ENCODE data around the gene RPL32.
A peak's percentile ranks its signal among the peaks of the same experiment; 100 is the strongest.

Gene RPL32

GRCh38 chr3:12830785-12831156 is 10.6 kb downstream of the RPL32 start:
- no peak for DNase-seq

DNA sequence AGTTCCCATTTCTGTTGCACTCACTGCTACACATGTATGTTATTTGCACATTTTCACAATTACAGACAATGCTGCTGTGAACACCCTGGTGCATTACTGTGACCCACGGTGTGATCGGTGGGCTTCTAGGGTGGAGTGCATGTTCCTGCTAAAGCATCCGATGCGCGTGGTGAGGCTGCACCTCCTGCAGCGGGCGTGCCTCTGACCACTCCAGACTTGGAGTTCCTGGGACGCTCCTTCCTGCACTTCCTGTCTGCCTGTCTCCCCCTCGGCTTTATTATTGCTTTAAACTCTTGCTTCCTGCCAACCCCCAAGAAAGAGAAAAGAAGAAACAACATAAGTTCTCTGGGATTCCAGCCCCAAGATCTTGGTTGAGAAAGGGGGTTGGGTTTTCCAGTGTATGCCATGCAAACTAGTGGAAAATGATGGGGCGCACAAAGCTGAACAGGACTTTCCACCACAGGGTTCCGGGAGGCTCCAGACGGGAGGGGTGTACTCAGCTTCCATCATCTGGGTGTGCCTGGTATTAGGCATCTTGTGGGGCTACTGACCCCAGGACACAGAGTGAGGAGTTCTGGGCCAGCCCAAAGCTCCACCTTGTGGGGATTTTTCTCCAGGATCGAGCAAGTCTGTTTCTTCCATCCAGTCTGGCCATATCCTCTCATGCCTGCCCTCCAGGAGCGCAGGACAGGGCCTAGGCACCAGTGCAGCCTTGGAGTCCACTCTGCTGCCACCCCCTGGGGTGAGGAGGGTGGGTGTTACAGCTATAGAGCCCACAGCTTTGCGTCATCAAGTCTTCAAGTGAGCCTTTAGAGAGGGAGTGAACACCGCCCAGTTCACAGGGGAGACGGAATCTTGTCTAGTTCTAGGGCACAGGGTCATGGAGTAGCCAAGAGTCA is 11.2 kb downstream of the RPL32 start:
- DNase-seq, result no peak

- DNase-seq, result no peak
These were observed 12.0 kb downstream of the RPL32 start for GRCh38 chr3:12829404-12829803.

DNA sequence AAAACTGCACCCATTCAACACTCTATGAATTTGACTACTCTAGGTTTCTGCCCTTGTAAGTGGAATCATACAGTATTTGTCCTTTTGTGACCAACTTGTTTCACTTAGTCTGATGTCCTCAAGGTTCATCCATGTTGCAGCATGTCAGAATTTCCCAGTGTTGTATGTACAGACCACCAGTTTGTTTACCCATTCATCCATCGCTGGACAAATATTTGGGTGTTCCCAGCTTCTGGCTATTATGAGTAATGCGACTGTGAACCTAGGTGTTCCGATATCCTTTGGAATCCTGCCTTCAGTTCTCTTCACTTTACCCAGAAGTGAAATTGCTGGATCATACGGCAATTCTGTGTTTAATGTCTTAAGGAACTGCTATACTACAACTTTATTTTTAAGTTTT is 12.6 kb downstream of the RPL32 start:
- no peak for DNase-seq

DNA sequence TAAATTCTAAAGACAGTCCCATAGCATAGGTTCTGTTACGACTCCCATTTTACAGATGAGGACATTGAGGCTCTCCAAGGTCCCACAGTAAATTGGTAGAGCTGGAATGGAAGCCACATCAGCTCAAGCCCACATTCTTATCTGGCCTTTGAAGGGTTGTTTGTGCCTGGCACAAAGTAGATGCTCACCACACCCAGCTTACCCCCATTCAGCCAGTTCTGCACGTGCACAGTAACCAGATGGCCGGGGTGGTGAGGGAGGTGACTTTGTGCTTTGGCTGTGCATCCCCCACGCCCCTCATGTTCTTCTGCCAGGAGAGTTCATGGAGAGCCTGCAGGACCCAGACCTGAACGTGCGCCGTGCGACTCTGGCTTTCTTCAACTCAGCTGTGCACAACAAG is 16.2 kb downstream of the RPL32 start:
- no peak for DNase-seq

- DNase-seq, result no peak
These were observed 17.1 kb downstream of the RPL32 start for GRCh38 chr3:12824299-12824698.

- DNase-seq, result peak; percentile 63
These were observed 18.5 kb downstream of the RPL32 start for GRCh38 chr3:12822725-12823373.

DNA sequence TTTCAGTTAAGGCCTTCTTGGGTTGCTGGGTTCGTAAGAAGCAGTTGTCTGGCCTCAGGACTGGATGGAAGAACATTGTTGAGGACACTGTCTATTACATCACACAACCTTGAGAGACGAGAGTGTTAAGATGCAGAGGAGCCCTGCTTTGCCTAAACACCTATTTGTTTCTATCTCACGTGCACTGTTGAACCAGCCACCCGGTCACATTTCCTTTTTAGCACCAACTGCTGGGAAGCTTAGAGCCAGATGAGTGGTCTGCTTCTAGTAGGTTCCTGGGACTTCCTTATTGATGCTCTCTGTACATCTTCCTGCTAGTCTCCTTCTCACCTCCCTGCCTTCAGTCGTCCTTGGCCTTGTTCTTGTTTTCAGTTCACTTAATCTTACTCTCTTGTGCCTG is 22.6 kb downstream of the RPL32 start:
- DNase-seq, result no peak

DNA sequence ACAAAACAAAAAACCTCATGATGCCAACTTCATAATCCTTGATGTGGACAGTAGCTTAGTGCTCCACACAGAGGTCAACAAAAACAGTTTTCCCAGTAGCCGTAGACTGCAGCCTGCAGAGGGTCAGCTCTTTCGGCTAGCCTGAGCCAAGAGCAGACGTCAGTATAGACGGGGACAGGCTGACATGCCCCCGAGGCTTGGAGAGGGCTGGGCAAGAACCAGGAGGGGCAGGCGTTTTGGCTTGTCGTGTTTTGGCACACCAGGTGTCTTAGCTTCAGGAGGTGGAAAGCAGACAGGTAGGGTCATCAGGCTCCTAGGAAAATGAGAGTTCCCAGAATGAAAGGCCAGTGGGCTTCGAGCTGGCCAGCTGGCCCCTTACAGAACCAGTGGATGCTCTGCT is 23.1 kb downstream of the RPL32 start:
- no peak for DNase-seq

DNA sequence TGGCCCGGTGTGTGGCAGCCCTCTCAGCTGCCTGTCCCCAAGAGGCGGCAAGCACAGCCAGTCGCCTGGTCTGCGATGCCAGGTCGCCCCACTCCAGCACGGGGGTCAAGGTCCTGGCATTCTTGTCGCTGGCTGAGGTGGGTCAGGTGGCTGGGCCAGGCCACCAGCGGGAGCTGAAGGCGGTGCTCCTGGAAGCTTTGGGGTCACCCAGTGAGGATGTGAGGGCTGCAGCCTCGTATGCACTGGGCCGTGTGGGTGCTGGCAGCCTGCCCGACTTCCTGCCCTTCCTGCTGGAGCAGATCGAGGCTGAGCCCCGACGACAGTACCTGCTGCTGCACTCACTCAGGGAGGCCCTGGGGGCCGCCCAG is 24.0 kb downstream of the RPL32 start:
- DNase-seq, result no peak

DNA sequence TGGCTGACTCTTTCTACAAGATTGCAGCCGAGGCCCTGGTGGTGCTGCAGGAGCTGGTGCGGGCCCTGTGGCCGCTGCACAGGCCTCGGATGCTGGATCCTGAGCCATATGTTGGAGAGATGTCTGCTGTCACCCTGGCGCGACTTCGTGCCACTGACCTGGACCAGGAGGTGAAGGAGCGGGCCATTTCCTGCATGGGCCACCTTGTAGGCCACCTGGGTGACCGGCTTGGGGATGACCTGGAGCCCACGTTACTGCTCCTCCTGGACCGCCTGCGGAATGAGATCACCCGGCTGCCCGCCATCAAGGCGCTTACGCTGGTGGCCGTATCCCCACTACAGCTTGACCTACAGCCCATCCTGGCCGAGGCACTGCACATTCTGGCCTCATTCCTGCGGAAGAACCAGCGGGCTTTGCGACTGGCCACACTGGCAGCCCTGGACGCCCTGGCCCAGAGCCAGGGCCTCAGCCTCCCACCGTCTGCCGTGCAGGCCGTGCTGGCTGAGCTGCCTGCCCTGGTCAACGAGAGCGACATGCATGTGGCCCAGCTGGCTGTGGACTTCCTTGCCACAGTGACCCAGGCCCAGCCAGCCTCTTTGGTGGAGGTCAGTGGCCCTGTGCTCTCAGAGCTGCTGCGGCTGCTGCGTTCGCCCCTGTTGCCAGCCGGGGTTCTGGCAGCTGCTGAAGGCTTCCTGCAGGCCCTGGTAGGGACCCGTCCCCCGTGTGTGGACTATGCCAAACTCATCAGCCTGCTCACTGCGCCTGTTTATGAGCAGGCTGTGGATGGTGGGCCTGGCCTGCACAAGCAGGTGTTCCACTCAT is 24.6 kb downstream of the RPL32 start:
- no peak for DNase-seq

DNA sequence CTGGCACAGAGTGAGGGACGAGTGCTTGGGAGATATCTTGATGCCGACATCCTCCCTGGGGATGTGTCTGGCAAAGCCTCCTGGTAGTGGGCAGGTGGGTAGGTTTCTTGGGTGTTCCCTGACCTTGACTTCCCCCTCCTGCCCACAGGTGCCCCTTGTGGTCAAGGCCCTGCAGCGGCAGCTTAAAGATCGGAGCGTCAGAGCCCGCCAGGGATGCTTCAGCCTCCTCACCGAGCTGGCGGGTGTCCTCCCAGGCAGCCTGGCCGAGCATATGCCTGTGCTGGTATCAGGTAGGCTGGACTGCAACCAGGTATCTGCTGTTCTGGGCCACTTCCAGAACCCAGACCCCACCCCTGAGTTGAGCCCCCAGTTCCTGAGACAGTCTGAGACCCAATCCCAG is 25.6 kb downstream of the RPL32 start:
- no peak for DNase-seq

GRCh38 chr3:12815078-12815477 is 26.3 kb downstream of the RPL32 start:
- no peak for DNase-seq

GRCh38 chr3:12813967-12814366 is 27.4 kb downstream of the RPL32 start:
- no peak for DNase-seq

DNA sequence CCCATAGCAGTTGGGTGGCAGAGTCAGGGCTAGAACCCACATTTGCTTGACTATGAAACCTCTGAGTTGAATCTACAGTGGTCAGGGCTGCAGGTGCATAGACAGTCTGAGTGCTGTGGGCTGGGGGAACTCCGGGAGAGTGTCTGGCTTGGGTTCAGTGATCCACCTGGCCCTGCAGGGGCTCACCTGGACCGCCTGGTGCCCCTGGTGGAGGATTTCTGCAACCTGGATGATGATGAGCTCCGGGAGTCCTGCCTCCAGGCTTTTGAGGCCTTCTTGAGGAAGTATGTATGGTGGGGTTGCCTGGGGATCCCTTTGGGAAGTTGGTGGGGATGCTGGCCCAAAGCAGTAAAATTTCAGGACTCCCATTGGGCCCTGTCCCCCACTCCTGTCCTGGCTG is 28.6 kb downstream of the RPL32 start:
- no peak for DNase-seq

GRCh38 chr3:12810961-12811360 is 30.4 kb downstream of the RPL32 start:
- DNase-seq, result no peak

DNA sequence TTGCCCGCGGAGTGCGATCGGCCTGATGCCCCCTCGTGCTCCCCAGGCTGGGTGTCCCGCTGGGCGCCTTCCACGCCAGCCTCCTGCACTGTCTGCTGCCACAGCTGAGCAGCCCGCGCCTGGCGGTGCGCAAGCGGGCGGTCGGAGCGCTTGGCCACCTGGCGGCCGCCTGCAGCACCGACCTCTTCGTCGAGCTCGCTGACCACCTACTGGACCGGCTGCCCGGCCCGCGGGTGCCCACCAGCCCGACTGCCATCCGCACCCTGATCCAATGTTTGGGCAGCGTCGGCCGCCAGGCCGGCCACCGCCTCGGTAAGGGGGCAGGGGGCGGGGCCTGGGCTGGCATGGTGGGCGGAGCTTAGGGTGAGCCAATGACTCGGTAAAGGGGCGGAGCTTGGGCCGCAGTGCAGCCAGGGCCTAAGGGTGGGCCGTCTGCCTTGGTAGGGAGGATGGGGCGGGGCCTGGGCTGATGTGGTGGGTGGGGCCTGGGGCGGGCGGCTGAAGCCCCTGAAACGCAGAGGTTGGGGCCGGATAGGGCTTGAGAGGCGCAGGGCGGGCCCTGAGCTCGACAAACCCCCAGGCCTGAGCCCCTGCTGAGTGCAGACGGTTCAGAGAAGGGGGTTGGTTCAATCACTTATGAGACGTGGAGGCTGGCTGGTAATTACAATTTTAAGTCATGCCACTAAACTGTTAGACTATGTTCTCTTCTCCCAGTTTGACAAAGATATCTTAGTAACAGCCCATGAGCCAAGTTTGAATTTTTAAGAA is 31.2 kb downstream of the RPL32 start:
- DNase-seq, result peak; percentile 77

DNA sequence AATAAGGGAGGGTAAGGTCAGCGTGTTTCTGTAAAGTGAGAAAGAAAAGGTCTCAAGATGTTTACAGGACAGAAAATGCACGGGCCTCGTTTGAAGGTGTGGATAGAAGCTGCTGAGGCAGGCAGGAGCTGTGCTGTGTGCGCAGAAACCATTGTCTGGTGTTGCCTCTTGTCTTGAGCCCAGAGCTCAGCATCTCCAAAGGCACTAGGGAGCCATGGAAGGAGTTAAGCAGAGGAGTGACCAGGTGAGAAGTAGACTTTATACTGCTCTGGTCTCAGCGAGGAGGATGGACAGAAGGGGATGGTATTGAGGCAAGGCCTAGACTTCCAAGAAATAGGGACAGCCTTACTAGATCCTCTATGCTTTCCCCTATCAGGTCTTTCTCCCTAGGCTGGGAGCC is 31.9 kb downstream of the RPL32 start:
- no peak for DNase-seq

DNA sequence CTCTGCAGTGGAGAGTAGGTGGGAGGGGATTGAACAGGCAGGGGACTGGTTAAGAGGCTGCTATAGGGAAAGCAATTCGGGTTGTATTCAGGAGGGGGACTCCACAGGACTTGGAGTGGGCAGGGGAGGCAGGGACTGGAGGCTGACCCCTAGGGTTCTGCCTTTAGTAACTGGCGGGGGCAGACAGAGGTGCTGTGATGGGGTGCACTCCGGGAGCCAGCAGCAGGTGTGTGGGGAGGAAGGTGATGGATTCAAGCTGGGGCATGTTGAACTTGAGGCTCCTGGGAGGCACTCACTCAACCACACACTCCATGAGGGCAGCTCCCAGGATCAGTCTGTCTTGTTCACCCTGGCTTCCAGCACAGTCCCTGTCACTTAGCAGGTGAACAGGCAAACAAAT is 32.4 kb downstream of the RPL32 start:
- DNase-seq, result no peak

GRCh38 chr3:12808587-12808986 is 32.8 kb downstream of the RPL32 start:
- DNase-seq, result no peak

DNA sequence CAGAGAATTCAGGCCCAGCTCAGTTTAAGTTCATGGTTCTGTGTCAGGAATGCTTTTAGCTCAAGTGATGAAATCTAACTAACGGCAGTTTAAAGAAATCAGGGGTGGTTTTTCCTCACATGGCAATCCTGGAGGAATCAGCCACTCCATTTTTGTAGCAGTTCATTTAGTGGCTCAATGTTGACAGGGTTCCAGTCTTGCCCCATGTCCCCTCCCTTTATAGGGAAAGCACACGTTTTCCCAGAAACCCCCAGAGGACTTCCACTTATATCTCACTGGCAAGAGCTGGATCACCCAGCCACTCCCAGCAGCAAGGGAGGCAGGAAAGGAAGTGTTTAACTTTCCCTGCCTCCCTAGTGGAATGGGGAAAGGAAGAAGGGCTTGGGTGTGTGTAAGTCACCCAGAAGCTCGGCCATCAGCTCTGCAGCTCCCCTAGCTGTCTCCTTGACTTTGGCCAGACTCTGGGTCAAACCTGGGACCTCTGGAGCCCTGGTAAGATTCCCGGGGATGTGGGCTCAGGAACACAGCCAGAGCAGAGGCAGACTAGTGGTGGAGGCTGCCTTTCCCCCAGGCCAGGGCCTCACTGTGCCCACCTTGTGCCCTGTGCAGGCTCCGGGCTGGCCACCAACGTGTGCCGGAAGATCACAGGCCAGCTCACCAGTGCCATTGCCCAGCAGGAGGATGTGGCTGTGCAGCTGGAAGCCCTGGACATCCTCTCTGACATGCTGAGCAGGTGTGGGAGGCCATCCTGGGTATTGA is 33.6 kb downstream of the RPL32 start:
- no peak for DNase-seq

- no peak for DNase-seq
These were observed 34.3 kb downstream of the RPL32 start for GRCh38 chr3:12807066-12807465.

Data from OCI-M1 (cell line).